Measurements from ENCODE around the gene RCVRN. TPM values are rescaled to one million over a fixed set of nuclear protein-coding genes. Genes with fewer than 3 reads are reported as not detected.

The RCVRN gene
- total RNA-seq, 1 donor from 2014 or later: not detected

- DNase-seq (ENCODE audit: low spot score in 2 of 2): no peak
- Histone ChIP-seq H3K27me3 (no peaks in the 10 kb centered on the region), H3K4me3 (no peak overlapping the region), H3K27ac (no peak overlapping the region), H3K36me3 (no peaks in the 10 kb centered on the region), H3K9me3 (no peaks in the 10 kb centered on the region), H3K4me1 (no peaks in the 10 kb centered on the region)
- intact Hi-C loops (cut with DNase I): no loop called here
- TF ChIP-seq CTCF (IDR thresholded peaks at IDR 0.05): no peak
Measured at GRCh38 chr17:9897372-9897968, 7.6 kb downstream of the RCVRN start.

DNA sequence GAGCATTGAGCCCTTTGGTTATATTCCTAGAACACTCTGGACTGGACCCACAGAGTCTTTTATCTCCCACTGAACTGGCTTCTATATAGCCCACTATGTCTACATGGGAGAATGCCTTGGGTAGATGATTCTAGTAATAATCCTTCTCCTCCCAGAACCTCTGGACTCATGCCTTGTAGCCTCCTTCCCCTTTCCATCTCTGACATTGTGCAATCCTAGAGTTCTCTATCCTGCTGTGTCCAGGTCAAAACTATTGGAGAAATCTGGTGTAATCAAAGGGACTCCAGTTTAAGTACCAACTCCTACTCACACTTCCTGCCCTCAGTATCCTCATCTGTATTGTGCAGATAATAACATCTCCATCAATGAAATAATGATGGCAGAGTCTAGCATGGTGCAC, 9.1 kb downstream of the RCVRN start:
- DNase-seq (ENCODE audit: low spot score in 2 of 2): no peak
- H3K4me1 ChIP-seq: no peaks in the 10 kb centered on the region
- no peak for TF ChIP-seq CTCF (IDR thresholded peaks at IDR 0.05)
- H3K36me3 ChIP-seq: no peaks in the 10 kb centered on the region
- no peaks in the 10 kb centered on the region for H3K27me3 ChIP-seq
- no peak overlapping the region for H3K4me3 ChIP-seq
- H3K9me3 ChIP-seq: no peaks in the 10 kb centered on the region
- intact Hi-C loops (cut with DNase I): no loop called here
- H3K27ac ChIP-seq: no peak overlapping the region

DNA sequence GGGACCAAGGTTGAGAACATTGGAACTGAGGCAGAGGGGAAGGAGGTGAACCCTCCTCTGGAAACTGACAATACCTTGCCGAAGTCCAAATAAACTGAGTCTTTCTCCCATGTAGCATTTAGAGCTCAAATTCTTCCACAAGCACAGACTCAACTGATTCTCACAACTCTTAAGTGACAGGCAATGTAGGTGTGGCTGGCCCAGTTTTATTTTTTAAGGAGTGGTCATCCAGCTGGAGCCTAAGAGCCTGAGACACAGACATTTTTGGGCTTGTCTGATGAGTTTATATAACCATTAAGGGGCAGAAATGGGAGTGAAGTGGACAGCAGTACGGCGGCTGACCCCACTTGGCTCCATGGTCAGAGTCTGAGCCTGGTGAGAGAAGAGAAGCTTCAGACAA, 10.8 kb downstream of the RCVRN start:
- no peaks in the 10 kb centered on the region for H3K27me3 ChIP-seq
- no peaks in the 10 kb centered on the region for H3K36me3 ChIP-seq
- no peak for DNase-seq (ENCODE audit: low spot score in 2 of 2)
- H3K4me1 ChIP-seq: no peaks in the 10 kb centered on the region
- TF ChIP-seq CTCF (IDR thresholded peaks at IDR 0.05): no peak
- no peaks in the 10 kb centered on the region for H3K9me3 ChIP-seq
- H3K27ac ChIP-seq: no peak overlapping the region
- intact Hi-C loops (cut with DNase I): no loop called here
- H3K4me3 ChIP-seq: no peak overlapping the region

DNA sequence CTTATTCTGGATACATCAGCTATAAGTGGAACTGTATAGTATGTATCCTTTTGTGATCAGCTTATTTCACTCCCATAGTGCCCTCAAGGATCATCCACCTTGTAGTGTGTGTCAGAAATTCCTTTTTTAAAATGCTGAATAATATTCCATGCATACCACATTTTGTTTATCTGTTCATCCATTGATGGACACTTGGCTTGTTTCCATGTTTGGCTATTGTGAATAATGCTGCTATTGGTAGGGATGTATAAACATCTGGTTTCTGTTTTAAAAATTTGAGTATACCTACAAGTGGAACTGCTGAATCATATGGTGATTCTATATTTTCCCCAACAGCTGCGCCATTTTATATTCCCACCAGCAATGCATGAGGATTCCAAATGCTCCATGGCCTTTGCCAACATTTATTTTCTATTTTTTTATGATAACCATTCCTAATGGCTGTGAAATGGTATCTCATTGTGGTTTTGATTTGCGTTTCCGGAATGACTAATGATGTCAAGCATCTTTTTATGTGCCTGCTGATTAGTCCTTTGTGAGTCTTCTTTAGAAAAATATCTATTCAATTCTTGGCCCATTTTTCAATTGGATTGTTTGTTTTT, 11.6 kb downstream of the RCVRN start:
- intact Hi-C loops (cut with DNase I): no loop called here
- no peak for DNase-seq (ENCODE audit: low spot score in 2 of 2)
- no peak overlapping the region for H3K4me3 ChIP-seq
- H3K36me3 ChIP-seq: no peaks in the 10 kb centered on the region
- no peak for TF ChIP-seq CTCF (IDR thresholded peaks at IDR 0.05)
- no peaks in the 10 kb centered on the region for H3K9me3 ChIP-seq
- no peaks in the 10 kb centered on the region for H3K4me1 ChIP-seq
- H3K27me3 ChIP-seq: no peaks in the 10 kb centered on the region
- no peak overlapping the region for H3K27ac ChIP-seq

- intact Hi-C loops (cut with DNase I): no loop called here
- Histone ChIP-seq H3K4me3 (no peak overlapping the region), H3K27me3 (no peaks in the 10 kb centered on the region), H3K9me3 (no peaks in the 10 kb centered on the region), H3K4me1 (no peaks in the 10 kb centered on the region), H3K36me3 (no peaks in the 10 kb centered on the region), H3K27ac (no peak overlapping the region)
- peak in 1 of 3 experiments; percentile 21 for TF ChIP-seq CTCF (IDR thresholded peaks at IDR 0.05)
- no peak for DNase-seq (ENCODE audit: low spot score in 2 of 2)
Measured at GRCh38 chr17:9890124-9890523, 14.9 kb downstream of the RCVRN start.
